A549 (cell line): ENCODE results near the gene MCM7. TPM values are rescaled to one million over a fixed set of nuclear protein-coding genes. Genes with fewer than 3 reads are reported as not detected.
A peak's percentile ranks its signal among the peaks of the same experiment; 100 is the strongest.

ENCODE experiments used
- ATAC-seq, 2 experiments: fragments of 200-7000 bp in 1 of 2; fragments of >200 bp in 1 of 2; cut with Nextera tagmentation in 1 of 2; cut with Tn5 transposase in 1 of 2; 3 replicates each; pipeline versions ENCODE4 v1.8.0 to v1.9.1; 2018 to 2020; ENCODE audit warnings: mild to moderate bottlenecking in 1 of 2, moderate library complexity in 1 of 2
- CTCF ChIA-PET: fragments of 300-600 bp; sonication (Branson Sonifier 250); formaldehyde crosslinking; extraction: SDS; loops from one replicate; lab custom pipeline; 2021; ENCODE audit warnings: antibody characterized with exemption, inconsistent platforms; lab: Yijun Ruan, JAX
- POLR2A ChIA-PET: fragments of 350-600 bp; formaldehyde crosslinking; extraction: SDS; loops from one replicate; lab custom pipeline; 2021; ENCODE audit warnings: antibody characterized with exemption, inconsistent platforms; lab: Yijun Ruan, JAX
- DNase-seq, 2 experiments: peaks; one replicate each; pipeline versions ENCODE4 v3.0.0 to v3.0.0-alpha.2; 2011 to 2016; ENCODE audit warnings: low read depth in 1 of 2, low spot score in 1 of 2
- FAIRE-seq: peaks from 2 replicates; lab custom pipeline; 2011; peaks lifted over from hg19 to GRCh38; lab: Jason Lieb, UNC
- H3K27ac ChIP-seq, 2 experiments: fragments of >200 bp; sonication (Bioruptor Twin); formaldehyde crosslinking; 3 replicates each; pipeline ENCODE4 v1.5.1; 2016 to 2017
- H3K4me1 ChIP-seq: fragments of >200 bp; sonication (Bioruptor Twin); formaldehyde crosslinking; 3 replicates; pipeline ENCODE4 v1.6.1; 2016
- H3K4me2 ChIP-seq: fragments of >200 bp; sonication (Bioruptor Twin); formaldehyde crosslinking; 3 replicates; pipeline ENCODE4 v1.6.1; 2016
- H3K4me3 ChIP-seq: fragments of >200 bp; sonication (Bioruptor Twin); formaldehyde crosslinking; 3 replicates; pipeline ENCODE4 v1.5.1; 2016
- H3K9me3 ChIP-seq: fragments of >200 bp; sonication (Bioruptor Twin); formaldehyde crosslinking; 3 replicates; pipeline ENCODE4 v1.6.1; 2016
- BHLHE40 ChIP-seq: IDR thresholded peaks from 2 replicates; pipeline ENCODE4 v1.6.1; 2012; ENCODE audit warnings: low read depth, low read length, inconsistent platforms
- CEBPB ChIP-seq, 2 experiments: fragments of >200 bp in 1 of 2; sonication (Bioruptor Twin) in 1 of 2; formaldehyde crosslinking in 1 of 2; IDR thresholded peaks; 2 replicates each; pipeline ENCODE4 v1.6.1; 2012 to 2016
- CTCF ChIP-seq: fragments of >200 bp; sonication (Bioruptor Twin); formaldehyde crosslinking; IDR thresholded peaks from 3 replicates; pipeline ENCODE4 v1.5.1; 2016
- EHF ChIP-seq: fragments of 250-450 bp; sonication (Bioruptor Pico); IDR thresholded peaks from 2 replicates; pipeline ENCODE4 v1.5.0; 2020; ENCODE audit warnings: mild to moderate bottlenecking
- EHMT2 ChIP-seq: fragments of 200-600 bp; sonication (generic); IDR thresholded peaks from 2 replicates; pipeline ENCODE4 v1.6.1; 2016; ENCODE audit warnings: antibody characterized with exemption, low read depth, mild to moderate bottlenecking, moderate library complexity
- FOSB ChIP-seq: fragments of 250-450 bp; sonication (Bioruptor Pico); IDR thresholded peaks from 2 replicates; pipeline ENCODE4 v1.5.0; 2020; ENCODE audit warnings: mild to moderate bottlenecking, moderate library complexity
- FOSL2 ChIP-seq, 2 experiments: fragments of 450-650 bp in 1 of 2; fragments of >200 bp in 1 of 2; sonication (Bioruptor Twin) in 1 of 2; formaldehyde crosslinking; IDR thresholded peaks; 2 replicates each; pipeline versions ENCODE4 v1.5.0 to v1.6.1; 2016 to 2020; ENCODE audit warnings: mild to moderate bottlenecking in 1 of 2, moderate library complexity in 1 of 2
- FOXS1 ChIP-seq: fragments of 250-450 bp; sonication (Bioruptor Pico); IDR thresholded peaks from 2 replicates; pipeline ENCODE4 v1.5.0; 2020; ENCODE audit warnings: mild to moderate bottlenecking, moderate library complexity
- GATA3 ChIP-seq: IDR thresholded peaks from 2 replicates; pipeline ENCODE4 v1.6.1; 2012; ENCODE audit warnings: borderline replicate concordance
- HDAC2 ChIP-seq: fragments of 200-600 bp; sonication (generic); IDR thresholded peaks from 2 replicates; pipeline ENCODE4 v1.6.1; 2016
- JUN ChIP-seq, 2 experiments: fragments of >200 bp; sonication (Bioruptor Twin); formaldehyde crosslinking; IDR thresholded peaks; 2 replicates in 1 of 2; 3 replicates in 1 of 2; pipeline ENCODE4 v1.6.1; 2016 to 2017
- JUNB ChIP-seq: fragments of >200 bp; sonication (Bioruptor Twin); formaldehyde crosslinking; IDR thresholded peaks from 2 replicates; pipeline ENCODE4 v1.6.1; 2016
- KDM1A ChIP-seq: fragments of 200-600 bp; sonication (generic); IDR thresholded peaks from 2 replicates; pipeline ENCODE4 v1.6.1; 2016; ENCODE audit warnings: low read depth, mild to moderate bottlenecking
- MAZ ChIP-seq: fragments of 150-350 bp; IDR thresholded peaks from 2 replicates; pipeline ENCODE4 v1.6.1; 2014; ENCODE audit warnings: antibody characterized with exemption, low read depth, low read length, borderline replicate concordance
- MYC ChIP-seq: IDR thresholded peaks from 2 replicates; pipeline ENCODE4 v1.6.1; 2012; ENCODE audit warnings: mild to moderate bottlenecking, inconsistent platforms, low read length, improper control_type of control experiment, borderline replicate concordance
- NFE2L2 ChIP-seq: fragments of 150-350 bp; conservative IDR thresholded peaks from 2 replicates; pipeline ENCODE4 v1.6.1; 2014; ENCODE audit warnings: low read length
- PHF8 ChIP-seq: fragments of 200-600 bp; sonication (generic); IDR thresholded peaks from 2 replicates; pipeline ENCODE4 v1.6.1; 2016; ENCODE audit warnings: low read depth, mild to moderate bottlenecking, antibody characterized with exemption, moderate library complexity, borderline replicate concordance
- POLR2A ChIP-seq: IDR thresholded peaks from 2 replicates; pipeline ENCODE4 v1.6.1; 2012; ENCODE audit warnings: mild to moderate bottlenecking, low read length
- POLR2AphosphoS2 ChIP-seq: conservative IDR thresholded peaks from 2 replicates; pipeline ENCODE4 v1.6.1; 2012; ENCODE audit warnings: low read length, improper control_type of control experiment, inconsistent platforms
- RCOR1 ChIP-seq: fragments of 150-350 bp; IDR thresholded peaks from 2 replicates; pipeline ENCODE4 v1.6.1; 2014; ENCODE audit warnings: antibody characterized with exemption, low read length, low read depth
- SREBF2 ChIP-seq: fragments of 450-650 bp; IDR thresholded peaks from 2 replicates; pipeline ENCODE4 v1.6.1; 2014; ENCODE audit warnings: mild to moderate bottlenecking, moderate library complexity
- ZC3H11A ChIP-seq: fragments of 450-650 bp; IDR thresholded peaks from 2 replicates; pipeline ENCODE4 v1.6.1; 2014; ENCODE audit warnings: antibody characterized with exemption, mild to moderate bottlenecking
- ZFP36 ChIP-seq: fragments of 450-650 bp; IDR thresholded peaks from 2 replicates; pipeline ENCODE4 v1.6.1; 2014; ENCODE audit warnings: borderline replicate concordance; ENCODE audit not compliant: partially characterized antibody
- ZNF302 ChIP-seq: fragments of 250-450 bp; sonication (Bioruptor Pico); IDR thresholded peaks from 2 replicates; pipeline ENCODE4 v1.9.0; 2021; ENCODE audit warnings: inconsistent platforms, mild to moderate bottlenecking, moderate library complexity
- WGBS: methylation state at CpG from one replicate; pipeline ENCODE4 v1.1.6; 2017; ENCODE audit errors: missing lambda C conversion rate; 5-methylcytosine and 5-hydroxymethylcytosine counted together
- polyA plus RNA-seq, 4 experiments: library from polyadenylated mRNA; depleted of rRNA in 3 of 4; stranded (reverse); fragments of >200 nt; fragmentation: RNase III in 1 of 4; extraction: RNeasy Plus Mini Kit Qiagen cat#74134 plus additional on column Dnase treatment in 1 of 4; gene quantifications; 2 replicates in 3 of 4; 3 replicates in 1 of 4; pipeline ENCODE4 v1.2.3, GENCODE V29; 2011 to 2017
- TF ChIP-seq, protein P1 (sequence below): IDR thresholded peaks from 2 replicates; pipeline ENCODE4 v1.6.1; 2012
- TF ChIP-seq, protein P2 (sequence below): fragments of >200 bp; sonication (Bioruptor Twin); formaldehyde crosslinking; IDR thresholded peaks from 2 replicates; pipeline ENCODE4 v1.6.1; 2016
- TF ChIP-seq, protein P3 (sequence below): IDR thresholded peaks from 2 replicates; pipeline ENCODE4 v1.6.1; 2012
- TF ChIP-seq, protein P4 (sequence below): IDR thresholded peaks from 2 replicates; pipeline ENCODE4 v1.6.1; 2012; ENCODE audit warnings: low read depth, borderline replicate concordance

Gene MCM7
- polyA plus RNA-seq, 2 of the 4 experiments (the other 2 are of a cell fraction), result 145 to 287 TPM

GRCh38 chr7:100081535-100082102, 19.6 kb downstream of the MCM7 start, which contains the start of gene ZNF3 (continued):
- peak; percentile 95 for TF ChIP-seq MYC

DNA sequence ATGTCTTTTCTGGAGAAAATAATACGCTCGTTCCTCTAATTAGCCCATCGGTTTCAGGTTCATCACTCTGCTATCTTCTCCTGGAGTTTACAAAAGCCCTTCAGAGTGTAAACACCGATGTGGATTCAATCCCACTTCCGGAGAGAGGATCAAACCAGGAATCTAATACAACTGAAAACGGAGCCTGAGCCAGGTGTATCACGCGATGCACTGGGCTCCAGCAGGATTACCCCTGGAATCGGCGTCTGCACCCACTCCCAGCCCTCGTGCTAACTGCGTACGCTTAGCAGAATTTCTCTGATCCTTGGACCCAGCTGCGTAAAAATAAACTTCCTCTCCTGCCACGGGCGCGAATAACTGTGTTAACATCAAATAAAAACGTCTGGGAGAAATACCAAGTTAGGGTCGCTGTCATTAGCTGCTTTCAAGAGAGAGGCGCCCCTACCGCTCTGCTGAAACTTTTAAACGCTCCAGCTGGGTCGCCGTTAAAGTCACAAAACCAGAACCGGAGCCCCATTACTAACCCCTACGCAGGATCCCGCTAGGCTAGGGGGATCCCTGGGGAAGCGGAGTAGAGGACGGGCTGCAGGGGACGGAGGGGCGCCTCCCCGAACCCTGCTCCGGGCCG, 20.2 kb downstream of the MCM7 start:
- peaks cover 7% of the 10 kb centered on the region; the same call in 1 of the 3 replicates for H3K4me1 ChIP-seq
- ATAC-seq, result peak; percentile 25 to 66; a peak in 3 of 6 replicates
- ChIA-PET CTCF (interaction anchor here (0.7 to 2.3 kb wide), 3 partner anchors 9 to 90 kb away, joined by 3 to 12 read pairs (median 5); no protein-coding TSS in a partner anchor), POLR2A (no interaction called here)
- TF ChIP-seq CEBPB (IDR thresholded peaks at IDR 0.05) (no peak), ZC3H11A (no peak), RCOR1 (no peak), PHF8 (no peak), EHMT2 (no peak), MYC (no peak), ZFP36 (no peak)
- TF ChIP-seq, protein P1, sequence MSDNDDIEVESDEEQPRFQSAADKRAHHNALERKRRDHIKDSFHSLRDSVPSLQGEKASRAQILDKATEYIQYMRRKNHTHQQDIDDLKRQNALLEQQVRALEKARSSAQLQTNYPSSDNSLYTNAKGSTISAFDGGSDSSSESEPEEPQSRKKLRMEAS, result no peak
- H3K27ac ChIP-seq, result peak overlapping the region; percentile 88 to 90
- H3K4me2 ChIP-seq, result peak overlapping the region; percentile 81
- FAIRE-seq, result no peak
- DNase-seq, result no peak
- peaks cover 27% of the 10 kb centered on the region for H3K9me3 ChIP-seq
- WGBS, result 3% methylated on average over 26 of the region's 34 CpGs
- H3K4me3 ChIP-seq, result peak overlapping the region; percentile 98

DNA sequence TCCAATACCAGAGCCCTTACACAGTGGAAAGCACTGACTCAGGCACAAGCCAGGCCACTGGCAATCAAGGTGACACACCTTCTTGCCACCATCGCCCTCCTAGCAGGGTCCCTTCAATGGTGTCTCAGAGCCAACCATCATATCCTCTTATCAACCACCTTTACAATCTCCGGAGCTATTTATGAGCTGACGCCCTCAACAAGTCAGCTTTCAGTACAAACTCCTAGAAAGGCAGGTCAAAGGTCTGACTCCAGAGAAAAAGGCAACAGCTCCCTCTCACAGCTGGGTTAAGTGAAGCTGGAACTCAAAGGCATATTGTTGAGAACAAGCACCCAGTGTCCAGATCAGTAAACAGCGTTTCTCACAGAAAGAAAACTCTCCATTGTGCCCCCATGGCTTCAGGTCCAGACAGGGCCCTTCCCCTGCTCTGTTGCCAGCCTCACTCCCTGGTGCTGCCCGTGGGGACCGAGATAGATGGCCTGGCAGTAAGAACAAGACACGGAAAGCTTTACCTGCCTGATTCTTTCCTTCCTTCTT, 22.1 kb downstream of the MCM7 start:
- CTCF ChIA-PET, result interaction anchor here (0.7 to 1.2 kb wide), 3 partner anchors 23 to 71 kb away, joined by 3 read pairs; no protein-coding TSS in a partner anchor
- H3K4me1 ChIP-seq, result peaks cover 7% of the 10 kb centered on the region; the same call in 1 of the 3 replicates
- FAIRE-seq (no peak), DNase-seq (no peak), ATAC-seq (no peak)
- H3K9me3 ChIP-seq, result peaks cover 47% of the 10 kb centered on the region
- TF ChIP-seq SREBF2 (no peak), HDAC2 (no peak), FOSL2 (IDR thresholded peaks at IDR 0.05) (no peak), FOSL2 (CRISPR knock-in tag; IDR thresholded peaks at IDR 0.05) (no peak), BHLHE40 (no peak), EHF (CRISPR knock-in tag) (no peak), POLR2A (no peak), MAZ (no peak)
- TF ChIP-seq, protein P2, sequence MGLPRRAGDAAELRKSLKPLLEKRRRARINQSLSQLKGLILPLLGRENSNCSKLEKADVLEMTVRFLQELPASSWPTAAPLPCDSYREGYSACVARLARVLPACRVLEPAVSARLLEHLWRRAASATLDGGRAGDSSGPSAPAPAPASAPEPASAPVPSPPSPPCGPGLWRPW, result no peak
- TF ChIP-seq, protein P3, sequence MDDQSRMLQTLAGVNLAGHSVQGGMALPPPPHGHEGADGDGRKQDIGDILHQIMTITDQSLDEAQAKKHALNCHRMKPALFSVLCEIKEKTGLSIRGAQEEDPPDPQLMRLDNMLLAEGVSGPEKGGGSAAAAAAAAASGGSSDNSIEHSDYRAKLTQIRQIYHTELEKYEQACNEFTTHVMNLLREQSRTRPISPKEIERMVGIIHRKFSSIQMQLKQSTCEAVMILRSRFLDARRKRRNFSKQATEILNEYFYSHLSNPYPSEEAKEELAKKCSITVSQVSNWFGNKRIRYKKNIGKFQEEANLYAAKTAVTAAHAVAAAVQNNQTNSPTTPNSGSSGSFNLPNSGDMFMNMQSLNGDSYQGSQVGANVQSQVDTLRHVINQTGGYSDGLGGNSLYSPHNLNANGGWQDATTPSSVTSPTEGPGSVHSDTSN, result no peak
- no peak overlapping the region for H3K27ac ChIP-seq
- POLR2A ChIA-PET, result no interaction called here
- 97% methylated on average over 7 of the region's 7 CpGs for WGBS
- no peak overlapping the region for H3K4me3 ChIP-seq
- H3K4me2 ChIP-seq, result no peak overlapping the region

DNA sequence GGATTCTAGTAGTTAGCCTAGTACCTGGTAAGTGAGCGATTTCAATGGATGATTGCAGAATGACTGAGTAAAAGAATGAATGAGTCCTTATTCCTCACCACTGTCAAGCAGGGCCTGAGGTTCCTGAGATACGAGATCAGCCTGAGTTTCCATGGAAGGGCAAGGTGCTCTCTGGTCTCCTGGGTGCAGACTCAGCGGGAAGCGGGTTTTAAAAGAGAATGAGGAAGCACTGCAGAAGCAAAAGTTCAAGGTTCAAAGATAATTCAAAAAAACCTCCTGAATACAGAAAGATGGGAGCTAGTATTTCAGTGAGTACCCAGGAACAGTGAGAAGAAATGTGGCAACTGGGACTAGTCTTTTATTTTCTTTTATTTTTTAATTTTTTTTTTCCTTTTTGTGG, 24.0 kb downstream of the MCM7 start:
- Histone ChIP-seq H3K4me2 (no peak overlapping the region), H3K27ac (no peak overlapping the region), H3K4me3 (no peak overlapping the region), H3K9me3 (peaks cover 65% of the 10 kb centered on the region), H3K4me1 (peaks cover 7% of the 10 kb centered on the region; the same call in 1 of the 3 replicates)
- DNase-seq (no peak), ATAC-seq (no peak), FAIRE-seq (no peak)
- WGBS, result 99% methylated on average over 4 of the region's 4 CpGs
- ChIA-PET POLR2A (interaction anchor here (0.8 kb wide), 1 partner anchor 18 kb away, joined by 3 read pairs; no protein-coding TSS in a partner anchor), CTCF (interaction anchor here (1.0 to 1.2 kb wide), 2 partner anchors 9 to 14 kb away, joined by 6 to 7 read pairs; no protein-coding TSS in a partner anchor)
- TF ChIP-seq ZFP36 (no peak), KDM1A (no peak), JUN (IDR thresholded peaks at IDR 0.05) (no peak), ZNF302 (CRISPR knock-in tag) (no peak), CTCF (no peak), EHF (CRISPR knock-in tag) (no peak), CEBPB (IDR thresholded peaks at IDR 0.05) (no peak), JUNB (no peak), FOXS1 (no peak), NFE2L2 (no peak), SREBF2 (no peak), POLR2AphosphoS2 (no peak), GATA3 (no peak), FOSB (CRISPR knock-in tag) (no peak)
- TF ChIP-seq, protein P4, sequence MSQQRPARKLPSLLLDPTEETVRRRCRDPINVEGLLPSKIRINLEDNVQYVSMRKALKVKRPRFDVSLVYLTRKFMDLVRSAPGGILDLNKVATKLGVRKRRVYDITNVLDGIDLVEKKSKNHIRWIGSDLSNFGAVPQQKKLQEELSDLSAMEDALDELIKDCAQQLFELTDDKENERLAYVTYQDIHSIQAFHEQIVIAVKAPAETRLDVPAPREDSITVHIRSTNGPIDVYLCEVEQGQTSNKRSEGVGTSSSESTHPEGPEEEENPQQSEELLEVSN, result no peak
- TF ChIP-seq, protein P1, result no peak
